Neural progenitor cell (in vitro differentiated cells): ENCODE measurements around the gene HOXD3. TPM values are rescaled to one million over a fixed set of nuclear protein-coding genes. Genes with fewer than 3 reads are reported as not detected.

Experiments
- DNase-seq: peaks from one replicate; pipeline ENCODE4 v3.0.0-alpha.2; 2016; ENCODE audit warnings: low spot score
- H2AFZ ChIP-seq: fragments of 200-600 bp; sonication (generic); replicated peaks from 2 replicates; pipeline ENCODE4 v1.6.1; 2016; ENCODE audit warnings: antibody characterized with exemption
- H3F3A ChIP-seq: fragments of 200-600 bp; sonication (generic); 2 replicates; pipeline ENCODE4 v1.6.1; 2016; ENCODE audit warnings: antibody characterized with exemption, low read depth
- H3K27ac ChIP-seq: fragments of 200-600 bp; sonication (generic); 2 replicates; pipeline ENCODE4 v1.5.1; 2016; ENCODE audit warnings: mild to moderate bottlenecking
- H3K27me3 ChIP-seq: fragments of 200-600 bp; sonication (generic); 2 replicates; pipeline ENCODE4 v1.6.1; 2016; ENCODE audit warnings: mild to moderate bottlenecking, moderate library complexity
- H3K36me3 ChIP-seq: fragments of 200-600 bp; sonication (generic); 2 replicates; pipeline ENCODE4 v1.5.1; 2016
- H3K4me1 ChIP-seq: fragments of 200-600 bp; sonication (generic); 2 replicates; pipeline ENCODE4 v1.6.1; 2016; ENCODE audit warnings: mixed run types
- H3K4me2 ChIP-seq: fragments of 200-600 bp; sonication (generic); 2 replicates; pipeline ENCODE4 v1.6.1; 2016
- H3K4me3 ChIP-seq: fragments of 200-600 bp; sonication (generic); 2 replicates; pipeline ENCODE4 v1.5.1; 2016
- H3K79me2 ChIP-seq: fragments of 200-600 bp; sonication (generic); 2 replicates; pipeline ENCODE4 v1.6.1; 2016; ENCODE audit warnings: low read depth
- H3K9ac ChIP-seq: fragments of 200-600 bp; sonication (generic); 2 replicates; pipeline ENCODE4 v1.6.1; 2016
- H3K9me3 ChIP-seq: fragments of 200-600 bp; sonication (generic); 2 replicates; pipeline ENCODE4 v1.5.1; 2016; ENCODE audit warnings: low read depth
- H4K20me1 ChIP-seq: fragments of 200-600 bp; sonication (generic); 2 replicates; pipeline ENCODE4 v1.6.1; 2016; ENCODE audit warnings: low read depth
- H3K27ac Mint-ChIP-seq: 3 replicates; pipeline ENCODE4 v1.8.0; 2021; ENCODE audit warnings: mixed read lengths
- H3K27me3 Mint-ChIP-seq: 2 replicates; pipeline ENCODE4 v1.8.0; 2022; ENCODE audit warnings: low read depth, mild to moderate bottlenecking, inconsistent platforms, moderate library complexity, mixed read lengths; ENCODE audit not compliant: insufficient read depth
- H3K36me3 Mint-ChIP-seq: 3 replicates; pipeline ENCODE4 v1.8.0; 2021; ENCODE audit warnings: mixed read lengths
- H3K4me1 Mint-ChIP-seq: 3 replicates; pipeline ENCODE4 v1.8.0; 2021; ENCODE audit warnings: mixed read lengths
- H3K4me3 Mint-ChIP-seq: 3 replicates; pipeline ENCODE4 v1.8.0; 2021; ENCODE audit warnings: mild to moderate bottlenecking, moderate library complexity, mixed read lengths
- H3K9me3 Mint-ChIP-seq: 3 replicates; pipeline ENCODE4 v1.8.0; 2020; ENCODE audit warnings: mixed read lengths
- EZH2 ChIP-seq: fragments of 200-600 bp; sonication (generic); IDR thresholded peaks from 2 replicates; pipeline ENCODE4 v1.6.1; 2017; ENCODE audit warnings: antibody characterized with exemption, mild to moderate bottlenecking, moderate library complexity
- EZH2phosphoT487 ChIP-seq: fragments of 200-600 bp; sonication (generic); IDR thresholded peaks from 2 replicates; pipeline ENCODE4 v1.6.1; 2017; ENCODE audit warnings: antibody characterized with exemption
- total RNA-seq: library from RNA; depleted of rRNA; stranded (reverse); fragments of >200 nt; gene quantifications from 2 replicates; pipeline ENCODE4 v1.2.3, GENCODE V29; 2015; ENCODE audit warnings: low replicate concordance
- TF ChIP-seq, protein P1 (sequence below): fragments of 200-600 bp; sonication (generic); IDR thresholded peaks from 2 replicates; pipeline ENCODE4 v1.5.1; 2017; ENCODE audit warnings: antibody characterized with exemption, mild to moderate bottlenecking

HOXD3 gene
- total RNA-seq, 1 donor from 2014 or later, result not detected

DNA sequence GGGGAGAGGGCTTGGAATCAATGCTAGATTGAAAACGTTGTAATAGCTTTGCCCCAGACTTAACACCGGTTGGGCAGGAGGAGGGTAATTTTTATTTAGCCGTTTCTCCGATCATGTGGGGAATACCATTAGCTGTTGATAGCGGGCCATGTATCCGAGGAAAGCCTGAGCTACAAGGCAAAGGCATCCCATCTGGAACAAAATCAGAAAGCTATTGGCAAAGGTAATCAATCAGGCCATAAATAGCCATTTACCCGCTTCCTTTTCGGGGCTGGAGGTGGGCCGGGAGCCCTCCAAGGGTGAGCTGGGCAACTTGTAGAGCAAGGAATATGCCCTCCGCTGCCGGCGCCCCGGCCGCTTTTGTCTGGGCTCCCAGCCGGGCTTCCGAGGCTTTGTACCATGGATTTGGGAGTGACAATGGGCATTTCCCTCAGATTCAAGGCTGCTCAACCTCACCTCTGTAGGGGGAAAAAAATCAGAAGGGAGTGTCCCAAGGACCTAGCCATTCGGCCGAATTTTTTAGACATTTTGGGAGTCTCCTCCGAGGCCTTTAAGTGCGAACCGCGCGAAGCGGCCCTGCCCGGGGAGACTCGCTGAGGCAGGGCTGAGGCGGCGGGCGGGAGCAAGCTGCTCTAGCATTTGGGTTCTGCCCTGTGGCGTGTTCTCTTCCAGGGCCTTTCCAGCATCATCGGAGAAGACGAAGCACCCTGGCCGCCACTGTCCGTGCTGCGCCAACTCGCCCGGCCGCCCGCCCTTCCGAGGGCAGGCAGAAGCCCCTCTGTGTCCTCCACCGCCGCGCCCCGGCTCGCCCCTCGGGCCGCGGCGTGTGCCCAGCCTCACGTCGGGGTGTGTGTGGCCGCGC, 35.7 kb upstream of the HOXD3 start:
- no peaks in the 10 kb centered on the region for H3K36me3 ChIP-seq
- no peak overlapping the region for H3K9ac ChIP-seq
- Mint-ChIP-seq H3K4me1 (peaks cover 5% of the 10 kb centered on the region), H3K27me3 (peaks cover 84% of the 10 kb centered on the region), H3K36me3 (peaks cover 6% of the 10 kb centered on the region), H3K9me3 (peaks cover 17% of the 10 kb centered on the region), H3K4me3 (peak overlapping the region; percentile 63), H3K27ac (no peak overlapping the region)
- H3K27me3 ChIP-seq, result peaks cover 100% of the 10 kb centered on the region
- H3K4me3 ChIP-seq, result no peak overlapping the region
- DNase-seq, result no peak
- H3K27ac ChIP-seq, result no peak overlapping the region
- no peaks in the 10 kb centered on the region for H3K4me1 ChIP-seq
- no peaks in the 10 kb centered on the region for H3K79me2 ChIP-seq
- H3K9me3 ChIP-seq, result no peaks in the 10 kb centered on the region
- no peak overlapping the region for H3K4me2 ChIP-seq
- H4K20me1 ChIP-seq, result peaks cover 87% of the 10 kb centered on the region
- H3F3A ChIP-seq, result no peaks in the 10 kb centered on the region
- H2AFZ ChIP-seq, result no peak overlapping the region
- TF ChIP-seq, protein P1, sequence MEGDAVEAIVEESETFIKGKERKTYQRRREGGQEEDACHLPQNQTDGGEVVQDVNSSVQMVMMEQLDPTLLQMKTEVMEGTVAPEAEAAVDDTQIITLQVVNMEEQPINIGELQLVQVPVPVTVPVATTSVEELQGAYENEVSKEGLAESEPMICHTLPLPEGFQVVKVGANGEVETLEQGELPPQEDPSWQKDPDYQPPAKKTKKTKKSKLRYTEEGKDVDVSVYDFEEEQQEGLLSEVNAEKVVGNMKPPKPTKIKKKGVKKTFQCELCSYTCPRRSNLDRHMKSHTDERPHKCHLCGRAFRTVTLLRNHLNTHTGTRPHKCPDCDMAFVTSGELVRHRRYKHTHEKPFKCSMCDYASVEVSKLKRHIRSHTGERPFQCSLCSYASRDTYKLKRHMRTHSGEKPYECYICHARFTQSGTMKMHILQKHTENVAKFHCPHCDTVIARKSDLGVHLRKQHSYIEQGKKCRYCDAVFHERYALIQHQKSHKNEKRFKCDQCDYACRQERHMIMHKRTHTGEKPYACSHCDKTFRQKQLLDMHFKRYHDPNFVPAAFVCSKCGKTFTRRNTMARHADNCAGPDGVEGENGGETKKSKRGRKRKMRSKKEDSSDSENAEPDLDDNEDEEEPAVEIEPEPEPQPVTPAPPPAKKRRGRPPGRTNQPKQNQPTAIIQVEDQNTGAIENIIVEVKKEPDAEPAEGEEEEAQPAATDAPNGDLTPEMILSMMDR, result no peak
- TF ChIP-seq EZH2, result peak; percentile 83
- TF ChIP-seq EZH2phosphoT487, result peak; percentile 91

DNA sequence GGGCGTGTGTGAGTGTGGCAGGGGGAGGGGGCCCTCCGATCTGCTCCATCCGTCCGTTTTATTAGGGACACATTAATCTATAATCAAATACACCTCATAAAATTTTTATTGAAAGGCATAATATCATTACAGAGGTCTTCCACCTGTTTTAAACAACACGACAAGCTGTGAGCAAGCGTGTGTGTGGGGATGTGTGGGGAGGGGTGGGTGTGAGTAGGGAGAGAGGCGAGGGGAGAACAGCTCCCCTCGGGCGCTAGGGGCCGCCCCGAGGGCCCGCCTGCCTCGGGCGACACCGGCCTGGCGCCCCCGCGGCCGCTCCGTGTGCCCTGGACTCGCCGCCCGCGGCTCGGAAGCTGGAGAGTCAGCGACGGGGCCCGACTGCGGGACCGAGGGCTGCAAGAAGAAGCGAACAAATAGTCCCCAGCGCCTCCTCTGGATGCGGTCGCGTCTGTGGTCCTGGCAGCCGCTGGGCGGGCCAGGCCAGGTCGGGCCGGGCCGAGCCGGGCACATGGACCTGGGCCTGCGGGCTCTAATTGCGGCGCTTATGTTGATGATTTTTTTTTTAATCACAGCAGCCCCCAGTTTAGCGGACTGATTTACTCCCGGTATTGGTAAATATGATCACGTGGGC, 34.9 kb upstream of the HOXD3 start:
- Mint-ChIP-seq H3K4me3 (peak overlapping the region; percentile 81), H3K4me1 (peaks cover 5% of the 10 kb centered on the region), H3K27me3 (peaks cover 84% of the 10 kb centered on the region), H3K9me3 (peaks cover 10% of the 10 kb centered on the region), H3K27ac (no peak overlapping the region), H3K36me3 (peaks cover 3% of the 10 kb centered on the region)
- Histone ChIP-seq H3K9ac (no peak overlapping the region), H3K4me3 (peak overlapping the region; percentile 42), H3K27me3 (peaks cover 100% of the 10 kb centered on the region), H3K79me2 (no peaks in the 10 kb centered on the region), H3K4me2 (peak overlapping the region; percentile 79), H3F3A (no peaks in the 10 kb centered on the region), H3K27ac (no peak overlapping the region), H4K20me1 (peaks cover 86% of the 10 kb centered on the region), H3K4me1 (no peaks in the 10 kb centered on the region), H3K9me3 (no peaks in the 10 kb centered on the region), H2AFZ (peak overlapping the region; percentile 68), H3K36me3 (no peaks in the 10 kb centered on the region)
- DNase-seq, result peak; percentile 65
- no peak for TF ChIP-seq EZH2phosphoT487
- peak; percentile 89 for TF ChIP-seq EZH2
- TF ChIP-seq, protein P1, result peak; percentile 14

DNA sequence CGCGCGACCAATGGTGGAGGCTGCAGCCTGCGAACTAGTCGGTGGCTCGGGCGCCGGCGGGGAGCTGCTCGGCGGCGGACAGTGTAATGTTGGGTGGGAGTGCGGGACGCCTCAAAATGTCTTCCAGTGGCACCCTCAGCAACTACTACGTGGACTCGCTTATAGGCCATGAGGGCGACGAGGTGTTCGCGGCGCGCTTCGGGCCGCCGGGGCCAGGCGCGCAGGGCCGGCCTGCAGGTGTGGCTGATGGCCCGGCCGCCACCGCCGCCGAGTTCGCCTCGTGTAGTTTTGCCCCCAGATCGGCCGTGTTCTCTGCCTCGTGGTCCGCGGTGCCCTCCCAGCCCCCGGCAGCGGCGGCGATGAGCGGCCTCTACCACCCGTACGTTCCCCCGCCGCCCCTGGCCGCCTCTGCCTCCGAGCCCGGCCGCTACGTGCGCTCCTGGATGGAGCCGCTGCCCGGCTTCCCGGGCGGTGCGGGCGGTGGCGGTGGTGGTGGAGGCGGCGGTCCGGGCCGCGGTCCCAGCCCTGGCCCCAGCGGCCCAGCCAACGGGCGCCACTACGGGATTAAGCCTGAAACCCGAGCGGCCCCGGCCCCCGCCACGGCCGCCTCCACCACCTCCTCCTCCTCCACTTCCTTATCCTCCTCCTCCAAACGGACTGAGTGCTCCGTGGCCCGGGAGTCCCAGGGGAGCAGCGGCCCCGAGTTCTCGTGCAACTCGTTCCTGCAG, 34.3 kb upstream of the HOXD3 start, which contains the start of gene HOXD9:
TSS of gene HOXD9 (plus strand) at position 37 of the 728 bp plus-strand sequence. CDS start at position 87, 50 bp downstream.
- peaks cover 5% of the 10 kb centered on the region for H3K4me1 Mint-ChIP-seq
- Histone ChIP-seq H3F3A (peaks cover 2% of the 10 kb centered on the region), H3K4me2 (peak within 1 kb of the TSS; percentile 79), H3K4me3 (peak within 1 kb of the TSS; percentile 42), H2AFZ (peak within 1 kb of the TSS; percentile 68), H3K9ac (no peak within 1 kb of the TSS), H4K20me1 (peaks cover 86% of the 10 kb centered on the region), H3K4me1 (no peaks in the 10 kb centered on the region), H3K9me3 (no peaks in the 10 kb centered on the region), H3K79me2 (no peaks in the 10 kb centered on the region), H3K27ac (no peak within 1 kb of the TSS), H3K36me3 (no peaks in the 10 kb centered on the region), H3K27me3 (peaks cover 100% of the 10 kb centered on the region)
- H3K27me3 Mint-ChIP-seq, result peaks cover 86% of the 10 kb centered on the region
- no peak within 1 kb of the TSS for H3K27ac Mint-ChIP-seq
- peak within 1 kb of the TSS; percentile 81 for H3K4me3 Mint-ChIP-seq
- peak; percentile 67 for DNase-seq
- peaks cover 3% of the 10 kb centered on the region for H3K36me3 Mint-ChIP-seq
- peaks cover 9% of the 10 kb centered on the region for H3K9me3 Mint-ChIP-seq
- TF ChIP-seq, protein P1, result no peak
- TF ChIP-seq EZH2phosphoT487 (peak; percentile 79), EZH2 (peak; percentile 73)
